Kidney (tissue), 14 donors: ENCODE data around the gene MARF1. TPM values are rescaled to one million over a fixed set of nuclear protein-coding genes. Genes with fewer than 3 reads are reported as not detected.

Experiments used
- DNase-seq, 5 donors: peaks; one replicate each; pipeline ENCODE4 v3.0.0-alpha.2; 2013 to 2020
- FAIRE-seq: peaks from 2 replicates; lab custom pipeline; 2012; peaks lifted over from hg19 to GRCh38; lab: Jason Lieb, UNC
- H3K27ac ChIP-seq, 2 donors: one replicate each; pipeline ENCODE4 v1.7.0; 2013; ENCODE audit warnings: low read depth in 2 of 2, low read length in 2 of 2, inconsistent platforms in 1 of 2
- H3K27me3 ChIP-seq: one replicate; pipeline ENCODE4 v1.7.1; 2013; ENCODE audit warnings: low read length, inconsistent platforms; ENCODE audit not compliant: control insufficient read depth, insufficient read depth
- H3K36me3 ChIP-seq, 3 donors: one replicate each; pipeline versions ENCODE4 v1.7.0 to v1.7.1; 2013; ENCODE audit warnings: low read length in 3 of 3, control low read depth in 1 of 3, inconsistent platforms in 1 of 3; ENCODE audit not compliant: insufficient read depth in 3 of 3, control insufficient read depth in 2 of 3
- H3K4me1 ChIP-seq, 3 donors: one replicate each; pipeline versions ENCODE4 v1.7.0 to v1.7.1; 2013; ENCODE audit warnings: low read length in 3 of 3, inconsistent platforms in 1 of 3, low read depth in 1 of 3; ENCODE audit not compliant: control insufficient read depth in 2 of 3, insufficient read depth in 2 of 3
- H3K4me3 ChIP-seq, 3 donors: one replicate each; pipeline versions ENCODE4 v1.7.0 to v1.8.1; 2013; ENCODE audit warnings: low read length in 3 of 3, control low read depth in 1 of 3, inconsistent platforms in 1 of 3
- H3K9ac ChIP-seq, 3 donors: one replicate each; pipeline versions ENCODE4 v1.7.0 to v1.7.1; 2013; ENCODE audit warnings: low read length in 3 of 3, control low read depth in 1 of 3, inconsistent platforms in 1 of 3
- H3K9me3 ChIP-seq, 3 donors: one replicate each; pipeline versions ENCODE4 v1.7.0 to v1.7.1; 2013; ENCODE audit warnings: low read length in 3 of 3, control low read depth in 1 of 3, inconsistent platforms in 1 of 3; ENCODE audit not compliant: control insufficient read depth in 2 of 3, insufficient read depth in 1 of 3
- CTCF ChIP-seq: IDR thresholded peaks from 3 replicates; pipeline ENCODE4 v1.5.1; 2012; ENCODE audit warnings: mild to moderate bottlenecking, moderate library complexity, borderline replicate concordance; ENCODE audit not compliant: insufficient read depth; ENCODE audit errors: extremely low read depth
- intact Hi-C: fragments of 100-400 bp; cut with DNase I; formaldehyde crosslinking; loops from one replicate; pipeline ENCODE4 v1.11.1; 2022
- polyA plus RNA-seq: library from polyadenylated mRNA; stranded (reverse); fragments of 350-450 nt; fragmentation: Illumina TruSeq; extraction: RNeasy Lipid Tissue Mini Kit (QIAGEN cat#74804); gene quantifications from one replicate; pipeline ENCODE4 v1.2.3, GENCODE V29; 2014; ENCODE audit warnings: low read depth, low replicate concordance; ENCODE audit not compliant: insufficient read depth
- total RNA-seq: library from RNA; stranded (reverse); fragmentation: NEBNext Ultra II Directional; extraction: Animal tissue kit (Norgen Biotek cat#: 25700); gene quantifications from one replicate; pipeline ENCODE4 v1.2.1, GENCODE V29; 2021
- donor health status: control.
- donor health status: control.
- donor health status: control.
- donor health status: control.
- donor health status: control.
- donor health status: DM: yes; HTN: yes; CAD: no.
- donor health status: Normal renal cell carcinoma (clear cell type).

Gene MARF1
- total and polyA plus RNA-seq, 2 donors from 2014 or later: 17.5 to 80.7 TPM

DNA sequence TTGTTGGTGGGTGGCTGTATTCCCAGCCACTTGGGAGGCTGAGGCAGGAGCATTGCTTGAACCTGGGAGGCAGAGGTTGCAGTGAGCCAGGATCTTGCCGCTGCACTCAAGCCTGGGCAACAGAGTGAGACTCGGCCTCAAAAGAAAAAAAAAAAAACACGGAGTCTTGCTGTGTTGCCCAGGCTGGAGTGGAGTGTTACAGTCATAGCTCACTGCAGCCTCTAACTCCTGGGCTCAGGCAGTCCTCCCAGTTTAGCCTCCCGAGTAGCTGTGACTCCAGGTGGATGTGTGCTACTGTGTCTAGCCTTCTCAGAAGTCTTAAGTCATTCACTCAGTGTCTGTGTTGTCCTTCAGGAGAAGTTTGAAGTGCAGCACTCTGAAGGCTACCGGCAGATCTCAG is 34.5 kb upstream of the MARF1 start:
- peaks cover 2 to 10% (median 4%) of the 10 kb centered on the region in 3 donors for H3K36me3 ChIP-seq
- no peaks in the 10 kb centered on the region for H3K27me3 ChIP-seq
- no peak overlapping the region for H3K9ac ChIP-seq
- H3K4me1 ChIP-seq: peaks cover 0 to under 1% (median 0%) of the 10 kb centered on the region in 3 donors
- DNase-seq (no peak), FAIRE-seq (no peak)
- no peaks in the 10 kb centered on the region for H3K9me3 ChIP-seq
- TF ChIP-seq CTCF: no peak
- H3K27ac ChIP-seq: no peak overlapping the region
- intact Hi-C loops: no loop called here
- H3K4me3 ChIP-seq: no peak overlapping the region

DNA sequence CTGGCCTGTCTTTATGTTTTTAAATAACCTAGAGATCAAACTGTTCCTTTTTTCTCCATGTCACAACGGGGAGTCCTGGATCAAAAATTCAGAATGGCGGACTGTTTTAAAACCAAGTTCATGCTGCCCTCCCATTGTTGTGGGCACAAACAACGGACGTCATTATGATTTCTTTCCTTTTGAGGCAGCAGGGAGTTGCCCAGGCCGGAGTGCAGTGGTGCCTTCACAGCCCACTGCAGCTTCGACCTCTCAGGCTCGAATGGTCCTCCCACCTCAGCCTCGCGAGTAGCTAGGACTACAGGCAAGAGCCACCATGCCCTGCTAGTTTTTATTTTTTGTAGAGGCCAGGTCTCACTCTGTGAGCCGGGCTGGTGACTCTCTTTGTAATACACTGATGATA is 33.6 kb upstream of the MARF1 start:
- FAIRE-seq: no peak
- no peak for TF ChIP-seq CTCF
- Histone ChIP-seq H3K9me3 (no peaks in the 10 kb centered on the region), H3K27ac (no peak overlapping the region), H3K9ac (no peak overlapping the region), H3K4me3 (no peak overlapping the region), H3K27me3 (no peaks in the 10 kb centered on the region), H3K36me3 (peaks cover 2 to 10% (median 4%) of the 10 kb centered on the region in 3 donors), H3K4me1 (peaks cover 0 to 3% (median 0%) of the 10 kb centered on the region in 3 donors)
- DNase-seq: peak in 2 of 5 donors; percentile 15 to 17
- intact Hi-C loops: no loop called here

DNA sequence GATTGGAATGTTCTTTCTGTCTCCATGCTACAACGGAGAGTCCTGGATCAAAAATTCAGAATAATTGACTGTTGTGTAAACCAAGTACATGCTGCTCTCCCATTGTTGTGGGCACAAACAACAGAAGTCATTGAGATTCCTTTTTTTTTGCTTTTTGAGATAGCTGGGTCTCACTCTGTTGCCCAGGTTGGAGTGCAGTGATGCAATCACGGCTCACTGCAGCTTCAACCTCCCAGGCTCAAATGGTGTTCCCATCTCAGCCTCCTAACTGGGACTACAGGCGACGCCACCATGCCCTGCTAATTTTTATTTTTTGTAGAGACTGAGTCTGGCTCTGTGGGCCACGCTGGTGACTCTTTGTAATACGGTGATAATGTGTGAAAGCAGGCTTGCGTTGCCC is 31.6 kb upstream of the MARF1 start:
- no peaks in the 10 kb centered on the region for H3K27me3 ChIP-seq
- H3K27ac ChIP-seq: no peak overlapping the region
- FAIRE-seq: no peak
- H3K4me3 ChIP-seq: no peak overlapping the region
- H3K9ac ChIP-seq: no peak overlapping the region
- peaks cover 0 to 3% (median 0%) of the 10 kb centered on the region in 3 donors for H3K4me1 ChIP-seq
- TF ChIP-seq CTCF: no peak
- H3K9me3 ChIP-seq: no peaks in the 10 kb centered on the region
- intact Hi-C loops: no loop called here
- peaks cover 2 to 10% (median 6%) of the 10 kb centered on the region in 3 donors for H3K36me3 ChIP-seq
- no peak for DNase-seq
